ENCODE results near the gene TFF1.

The TFF1 gene

DNA sequence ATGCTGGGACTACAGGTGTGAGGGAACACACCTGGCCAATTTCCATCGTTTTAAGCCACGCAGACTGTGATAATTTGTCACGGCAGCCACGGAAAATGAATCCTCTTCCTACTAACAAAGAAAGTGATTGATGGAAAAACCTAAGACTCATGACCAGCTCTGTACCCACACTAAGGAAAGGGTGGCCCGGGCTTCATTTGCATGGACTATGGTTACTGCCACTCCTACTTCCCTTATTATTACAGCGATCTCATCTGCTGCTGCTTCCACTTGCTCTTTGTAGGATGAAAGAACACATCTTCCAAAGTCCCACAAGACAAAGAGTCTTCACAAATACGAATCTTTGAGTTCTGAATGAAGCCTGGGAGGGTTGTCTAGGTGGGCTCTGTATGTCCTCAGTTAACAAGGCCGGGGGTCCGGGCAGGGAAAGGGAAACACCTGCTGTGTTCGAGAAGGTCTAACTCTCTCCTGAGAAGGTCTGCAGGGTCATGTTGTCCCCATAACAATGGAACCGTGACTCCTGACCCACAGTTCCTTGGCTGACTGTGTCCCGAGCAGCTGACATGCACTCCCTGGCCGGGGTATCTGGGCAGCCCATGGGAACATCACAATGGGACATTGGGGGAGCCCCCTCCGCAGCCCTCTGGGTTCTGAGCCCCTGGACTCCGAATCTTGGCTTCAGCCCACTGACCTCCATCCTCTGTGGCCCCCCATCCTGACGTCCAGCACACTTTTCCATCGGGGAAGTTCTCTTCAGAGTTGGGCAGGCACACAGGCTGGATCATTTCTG lies 13.3 kb upstream of the TFF1 start:
- no peak for DNase-seq

GRCh38 chr21:42378418-42378817 lies 12.1 kb upstream of the TFF1 start:
- no peak for DNase-seq

- DNase-seq: no peak
Measured at GRCh38 chr21:42377951-42378340, 11.6 kb upstream of the TFF1 start.

DNA sequence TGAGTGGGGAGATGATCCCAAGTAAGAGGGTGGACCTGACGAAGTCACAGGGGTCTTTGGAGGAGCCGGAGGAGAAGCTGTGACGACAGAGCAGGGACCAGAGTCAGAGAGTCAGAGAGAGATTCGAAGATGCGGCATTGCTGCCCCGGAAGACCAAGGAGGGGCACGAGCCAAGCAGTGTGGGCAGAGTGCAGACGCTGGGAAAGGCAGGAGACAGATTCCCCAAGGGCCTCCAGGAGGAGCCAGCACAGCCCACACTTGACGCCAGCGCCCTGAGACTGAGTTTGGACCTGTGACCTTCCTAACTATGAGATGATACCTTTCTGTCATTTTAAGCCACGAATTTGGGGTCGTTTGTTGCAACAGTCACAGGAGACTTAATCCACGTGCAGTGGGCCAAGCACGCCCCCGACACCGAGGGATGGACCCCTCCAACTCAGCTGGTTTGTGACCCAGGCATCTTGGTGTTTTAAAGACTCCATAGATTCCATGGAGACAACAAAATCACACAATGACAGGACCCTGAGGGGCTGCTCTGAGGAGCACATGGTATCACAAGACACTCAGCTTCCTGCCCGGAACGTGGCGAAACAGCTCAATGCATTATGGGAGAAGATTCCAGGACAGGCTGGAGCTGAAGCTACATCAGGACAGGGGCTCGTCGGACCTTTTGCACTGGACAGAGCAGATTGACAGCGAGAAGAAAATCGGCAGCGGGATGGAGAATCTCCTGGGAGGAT lies 11.0 kb upstream of the TFF1 start:
- no peak for DNase-seq

DNA sequence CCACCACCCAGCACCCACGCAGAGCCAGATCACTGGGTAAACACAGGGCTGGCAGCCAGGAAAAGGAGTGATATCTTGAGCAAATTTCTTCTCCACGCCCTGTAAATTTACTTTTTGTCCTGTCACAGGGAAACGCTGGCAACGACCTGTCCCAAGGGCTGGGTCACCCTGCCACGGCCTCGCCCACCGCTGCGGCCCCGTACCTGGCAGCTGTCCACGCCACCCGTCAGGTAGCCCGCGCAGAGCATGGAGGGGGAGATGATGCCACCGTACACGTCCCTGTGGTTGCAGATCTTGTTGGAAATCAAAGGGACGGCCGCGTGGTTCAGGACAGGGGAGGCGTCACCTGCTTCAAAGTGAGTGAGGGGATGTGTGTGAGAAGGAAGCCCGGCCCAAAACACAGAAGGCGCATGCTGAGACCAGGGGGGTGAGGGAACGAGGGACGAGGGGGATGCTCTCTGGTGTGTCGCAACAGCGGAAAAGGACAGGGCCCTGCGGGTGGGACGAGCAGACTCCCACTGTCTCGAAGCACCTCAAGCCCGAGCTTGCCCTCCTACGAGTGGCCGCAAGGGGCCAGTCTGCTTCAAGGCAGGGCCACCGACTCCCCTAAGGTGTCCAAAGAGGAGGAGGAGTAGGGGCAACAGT lies 10.1 kb upstream of the TFF1 start:
- no peak for DNase-seq

DNA sequence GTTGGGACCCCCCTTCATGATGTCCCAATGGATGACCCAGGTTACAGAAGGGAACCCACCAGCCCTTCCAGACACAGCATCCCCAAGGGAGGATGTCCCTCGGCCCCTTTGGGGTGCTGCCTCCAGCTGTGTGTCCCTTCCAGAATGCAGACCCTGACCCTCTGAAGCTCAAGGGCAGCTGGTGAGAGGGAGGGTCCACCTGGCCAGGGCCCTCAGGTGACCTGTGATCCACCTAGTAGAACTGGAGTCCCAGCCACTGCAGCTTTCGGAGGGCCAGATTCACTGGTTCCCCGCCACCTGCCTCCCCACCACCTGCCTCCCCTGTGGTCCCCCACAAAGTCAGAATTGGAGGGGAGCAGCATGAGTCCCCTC lies 9.6 kb upstream of the TFF1 start:
- no peak for DNase-seq

GRCh38 chr21:42375506-42375905 lies 9.2 kb upstream of the TFF1 start:
- DNase-seq: no peak

DNA sequence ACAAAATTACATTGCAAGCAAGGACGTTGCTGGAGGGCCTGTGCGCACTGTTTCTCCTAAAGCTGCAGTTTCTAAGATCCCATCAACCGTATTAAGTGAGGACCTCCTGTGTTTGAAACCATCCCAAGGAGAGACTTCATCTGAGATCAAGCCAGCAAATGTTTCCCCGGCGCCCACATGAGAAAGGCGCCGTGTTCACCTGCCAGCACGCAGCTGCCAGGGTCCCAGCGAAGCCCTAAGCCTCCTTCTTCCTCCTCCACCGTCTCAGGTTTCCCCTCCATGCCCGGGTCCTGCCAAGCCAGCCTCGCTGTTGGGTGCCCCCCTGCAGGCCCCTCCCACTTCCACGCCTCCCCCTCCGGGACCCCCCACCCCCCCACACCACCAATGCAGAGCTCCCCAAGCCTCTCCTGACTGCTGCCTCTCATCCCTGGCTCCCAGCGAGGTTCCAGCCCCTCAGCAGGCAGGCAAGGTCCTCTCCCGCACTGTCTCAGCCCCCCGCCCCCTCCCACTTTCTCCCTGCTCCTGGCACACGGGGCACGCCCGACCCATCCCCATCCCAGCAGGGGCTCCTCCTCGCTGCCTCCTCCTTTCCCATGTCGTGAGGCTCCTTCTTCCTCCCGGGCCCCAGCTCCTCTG lies 8.6 kb upstream of the TFF1 start:
- DNase-seq: no peak

DNA sequence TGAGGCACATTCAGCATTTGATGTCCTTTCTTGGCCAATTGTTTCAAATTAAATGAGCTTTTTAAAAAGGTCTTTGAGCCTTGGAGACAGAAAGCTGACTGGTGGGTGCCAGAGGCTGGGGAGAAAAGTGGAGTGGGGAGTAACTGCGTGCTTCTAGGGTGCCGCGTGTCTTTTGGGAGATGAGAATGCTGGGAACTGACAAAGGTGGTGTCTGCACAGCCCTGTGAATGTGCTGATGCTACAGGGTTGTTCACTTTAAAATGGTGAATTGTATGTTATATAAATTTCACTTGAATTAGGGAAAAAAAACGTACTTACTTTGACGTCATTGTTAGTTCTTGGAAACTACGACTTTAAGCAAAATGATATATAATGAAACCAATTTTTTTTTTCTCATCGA lies 8.1 kb upstream of the TFF1 start:
- DNase-seq: no peak

GRCh38 chr21:42373908-42374455 lies 7.6 kb upstream of the TFF1 start:
- DNase-seq: no peak

- no peak for DNase-seq
Measured at GRCh38 chr21:42373196-42373907, 7.0 kb upstream of the TFF1 start.

- no peak for DNase-seq
Measured at GRCh38 chr21:42370894-42371654, 4.7 kb upstream of the TFF1 start.

DNA sequence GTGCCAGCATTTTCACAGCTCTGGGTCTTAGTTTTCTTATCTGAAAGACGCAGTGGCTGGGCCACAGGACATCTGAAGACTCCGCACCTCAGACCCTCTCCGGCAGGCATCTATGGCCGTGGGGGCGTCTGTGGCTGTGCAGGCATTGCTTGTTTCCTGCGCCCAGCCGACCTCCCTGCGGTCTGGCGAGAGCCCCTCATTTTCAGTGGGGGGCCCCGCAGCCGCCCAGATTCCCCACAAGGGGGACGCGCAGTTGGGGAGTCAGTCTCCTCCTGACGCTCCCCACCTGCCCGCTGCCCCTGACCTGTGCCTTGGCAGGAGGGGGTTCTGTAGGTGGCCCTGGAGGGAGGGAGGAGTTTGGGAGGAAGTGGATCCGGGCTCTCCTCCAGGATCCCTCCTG lies 3.5 kb upstream of the TFF1 start:
- DNase-seq: no peak

DNA sequence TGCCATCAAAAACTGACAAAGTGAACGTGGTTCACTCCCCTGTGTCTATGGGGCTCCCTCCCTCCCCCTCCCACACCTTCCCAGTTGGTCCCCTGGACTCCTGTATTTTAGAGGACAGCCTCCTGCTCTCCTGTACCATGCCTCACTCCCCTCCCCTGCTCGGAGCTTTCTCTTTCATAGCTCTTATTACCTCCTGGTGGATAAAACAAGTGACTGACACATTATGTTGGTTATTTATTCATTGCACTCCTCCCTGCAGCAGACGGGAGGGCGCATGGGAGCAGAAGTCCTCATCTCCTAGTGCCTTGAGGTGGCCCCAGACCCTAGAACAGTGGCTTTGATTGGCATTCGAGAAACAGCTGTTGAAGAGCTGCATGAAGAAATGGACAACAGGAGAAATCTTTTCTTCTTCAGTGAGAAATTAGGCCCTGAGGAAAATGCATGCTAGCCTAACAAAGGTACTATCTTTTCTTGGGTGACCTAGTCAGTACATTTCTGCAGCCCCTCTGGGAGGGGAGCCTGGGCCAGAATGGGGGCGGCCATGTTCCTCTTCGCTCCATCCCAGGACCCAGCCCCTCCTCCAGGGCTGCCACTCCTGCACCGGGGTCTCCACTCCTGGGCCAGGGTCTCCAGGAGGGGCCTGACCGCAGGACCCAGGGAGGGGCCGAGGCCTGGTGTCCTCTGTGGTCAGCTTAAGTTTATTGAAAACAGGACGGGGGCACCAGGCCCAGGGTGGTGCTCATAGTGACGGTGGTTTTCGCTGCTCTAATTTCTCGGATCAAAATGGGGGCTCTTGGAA lies 1.2 kb upstream of the TFF1 start:
- no peak for DNase-seq

DNA sequence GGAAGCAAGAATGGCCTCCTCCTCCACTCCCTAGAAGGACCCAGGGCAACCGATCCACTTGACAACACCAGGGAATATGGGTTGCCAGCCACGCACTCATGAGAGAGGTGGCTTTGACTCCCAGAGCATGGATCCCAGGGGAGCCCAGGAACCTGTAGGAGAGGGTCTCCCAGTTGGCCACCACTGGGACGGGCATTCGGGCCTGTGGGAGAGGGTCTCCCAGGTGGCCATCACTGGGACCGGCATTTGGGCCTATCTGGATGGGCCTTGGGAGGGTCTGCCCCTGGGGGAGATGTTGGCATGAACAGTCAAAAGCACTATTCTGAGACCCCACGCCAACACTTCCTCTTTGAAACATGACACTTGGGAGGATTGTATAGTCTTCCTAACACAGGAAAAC lies 565 bp downstream of the TFF1 start:
- no peak for DNase-seq

- DNase-seq: no peak
Measured at GRCh38 chr21:42364304-42364865, 1.9 kb downstream of the TFF1 start.

- DNase-seq: no peak
Measured at GRCh38 chr21:42363312-42363711, 3.0 kb downstream of the TFF1 start.

DNA sequence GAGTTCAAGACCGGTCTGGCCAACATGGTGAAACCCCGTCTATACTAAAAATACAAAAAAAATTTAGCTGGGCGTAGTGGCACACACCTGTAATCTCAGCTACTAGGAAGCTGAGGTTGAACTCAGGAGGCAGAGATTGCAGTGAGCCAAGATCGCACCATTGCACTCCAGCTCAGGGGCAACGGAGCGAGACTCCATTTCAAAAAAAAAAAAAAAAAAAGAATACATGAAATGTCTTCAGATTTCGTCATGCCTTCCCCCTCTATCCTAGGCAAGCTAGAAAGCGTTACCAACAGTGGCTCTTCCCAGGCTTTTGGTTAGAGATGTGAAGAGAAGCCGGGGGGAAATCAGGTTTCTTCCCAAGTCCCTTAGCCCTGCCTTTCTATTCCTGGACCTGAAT lies 3.6 kb downstream of the TFF1 start:
- DNase-seq: no peak

DNA sequence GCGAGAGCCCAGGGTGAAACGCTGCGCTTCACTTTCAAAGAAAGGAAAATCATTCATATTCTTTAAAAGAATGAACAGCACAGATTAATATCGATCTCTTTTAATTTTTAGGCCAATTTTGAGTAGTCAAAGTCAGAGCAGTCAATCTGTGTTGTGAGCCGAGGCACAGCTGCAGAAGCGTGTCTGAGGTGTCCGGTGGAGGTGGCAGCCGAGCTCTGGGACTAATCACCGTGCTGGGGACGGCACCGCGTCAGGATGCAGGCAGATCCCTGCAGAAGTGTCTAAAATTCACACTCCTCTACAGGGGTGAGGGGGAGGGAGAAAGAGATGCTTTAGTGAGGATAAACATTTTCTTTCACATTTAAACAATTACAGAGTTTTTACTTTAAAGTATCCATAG lies 4.1 kb downstream of the TFF1 start:
- no peak for DNase-seq

GRCh38 chr21:42361286-42361685 lies 5.0 kb downstream of the TFF1 start:
- DNase-seq: no peak

- DNase-seq: no peak
Measured at GRCh38 chr21:42360317-42360716, 6.0 kb downstream of the TFF1 start.

Data from activated effector memory CD4-positive, alpha-beta T cell treated with anti-CD3 and anti-CD28 coated beads, Interleukin-2, amount 50 U/mL, for 16 hours (primary cell).